ENCODE measurements around the gene DTX3. TPM values are rescaled to one million over a fixed set of nuclear protein-coding genes. Genes with fewer than 3 reads are reported as not detected.

DTX3 gene
- total RNA-seq, 1 donor from 2014 or later = 65.5 TPM

DNA sequence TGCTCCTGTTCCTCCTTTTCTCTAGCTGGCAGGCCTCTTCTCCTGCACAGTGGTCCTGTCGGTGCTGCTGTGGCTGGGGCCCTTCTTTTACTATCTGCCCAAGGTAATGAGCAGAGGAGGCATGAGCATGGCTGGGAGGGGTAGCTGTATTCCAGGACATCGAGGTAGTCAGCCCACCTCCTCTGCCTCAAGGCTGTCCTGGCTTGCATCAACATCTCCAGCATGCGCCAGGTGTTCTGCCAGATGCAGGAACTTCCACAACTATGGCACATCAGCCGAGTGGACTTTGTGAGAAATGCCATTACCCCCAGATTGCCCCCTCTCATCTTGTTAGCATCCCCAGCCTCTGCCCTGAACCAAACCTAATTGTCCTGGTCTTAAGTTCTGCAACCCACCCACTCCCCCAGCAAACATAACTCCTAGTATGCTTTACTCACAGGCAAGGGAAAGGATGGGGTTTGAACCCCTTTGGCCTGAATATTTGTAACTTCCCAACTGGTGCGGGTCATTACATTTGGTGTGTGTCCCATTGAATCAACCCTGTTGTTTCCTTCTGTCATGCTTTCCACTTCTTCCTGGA, 19.3 kb downstream of the DTX3 start:
- Mint-ChIP-seq H3K27ac (no peak overlapping the region), H3K9me3 (no peaks in the 10 kb centered on the region), H3K27me3 (peaks cover 96% of the 10 kb centered on the region), H3K4me3 (peak overlapping the region; percentile 7), H3K36me3 (peaks cover 7% of the 10 kb centered on the region), H3K4me1 (ENCODE audit: unreplicated experiment) (peaks cover 13% of the 10 kb centered on the region)
- DNase-seq (ENCODE audit: extremely low spot score, unreplicated experiment) = no peak
- TF ChIP-seq, protein P1, sequence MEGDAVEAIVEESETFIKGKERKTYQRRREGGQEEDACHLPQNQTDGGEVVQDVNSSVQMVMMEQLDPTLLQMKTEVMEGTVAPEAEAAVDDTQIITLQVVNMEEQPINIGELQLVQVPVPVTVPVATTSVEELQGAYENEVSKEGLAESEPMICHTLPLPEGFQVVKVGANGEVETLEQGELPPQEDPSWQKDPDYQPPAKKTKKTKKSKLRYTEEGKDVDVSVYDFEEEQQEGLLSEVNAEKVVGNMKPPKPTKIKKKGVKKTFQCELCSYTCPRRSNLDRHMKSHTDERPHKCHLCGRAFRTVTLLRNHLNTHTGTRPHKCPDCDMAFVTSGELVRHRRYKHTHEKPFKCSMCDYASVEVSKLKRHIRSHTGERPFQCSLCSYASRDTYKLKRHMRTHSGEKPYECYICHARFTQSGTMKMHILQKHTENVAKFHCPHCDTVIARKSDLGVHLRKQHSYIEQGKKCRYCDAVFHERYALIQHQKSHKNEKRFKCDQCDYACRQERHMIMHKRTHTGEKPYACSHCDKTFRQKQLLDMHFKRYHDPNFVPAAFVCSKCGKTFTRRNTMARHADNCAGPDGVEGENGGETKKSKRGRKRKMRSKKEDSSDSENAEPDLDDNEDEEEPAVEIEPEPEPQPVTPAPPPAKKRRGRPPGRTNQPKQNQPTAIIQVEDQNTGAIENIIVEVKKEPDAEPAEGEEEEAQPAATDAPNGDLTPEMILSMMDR (conservative IDR thresholded peaks at IDR 0.05) = no peak

DNA sequence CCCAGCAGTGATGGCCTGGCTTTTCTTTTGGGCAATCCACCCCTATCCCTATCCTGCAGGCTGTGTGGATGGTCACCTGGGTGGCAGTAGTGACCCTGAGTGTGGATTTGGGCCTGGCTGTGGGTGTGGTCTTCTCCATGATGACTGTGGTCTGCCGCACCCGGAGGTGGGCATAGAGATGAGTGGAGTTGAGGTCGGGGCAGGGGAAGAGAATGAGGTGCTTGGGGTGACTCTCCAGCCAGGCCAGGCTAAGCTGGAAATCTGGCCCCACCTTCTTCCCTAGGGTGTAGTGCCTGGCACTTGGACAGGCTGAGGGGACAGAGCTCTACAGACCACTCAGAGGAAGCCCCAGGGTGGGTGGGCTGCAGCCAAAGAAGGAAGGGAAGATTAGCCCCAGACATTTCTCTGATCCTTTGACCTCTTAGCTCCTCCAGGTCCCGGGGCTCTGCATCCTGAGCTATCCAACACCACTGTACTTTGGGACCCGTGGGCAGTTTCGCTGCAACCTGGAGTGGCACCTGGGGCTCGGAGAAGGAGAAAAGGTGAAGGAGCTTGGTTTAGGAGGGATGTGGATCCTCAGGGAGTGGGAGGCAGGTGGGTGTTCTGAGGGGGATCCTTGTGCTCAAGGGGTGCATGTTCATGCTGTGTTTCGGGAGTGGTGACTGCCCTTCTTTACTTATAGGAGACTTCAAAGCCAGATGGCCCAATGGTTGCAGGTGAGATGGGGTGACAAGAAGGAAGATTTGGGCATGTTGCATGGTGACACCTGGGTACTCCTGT, 20.0 kb downstream of the DTX3 start:
- Mint-ChIP-seq H3K4me1 (ENCODE audit: unreplicated experiment) (peaks cover 9% of the 10 kb centered on the region), H3K27me3 (peaks cover 96% of the 10 kb centered on the region), H3K27ac (no peak overlapping the region), H3K9me3 (no peaks in the 10 kb centered on the region), H3K4me3 (peak overlapping the region; percentile 7), H3K36me3 (peaks cover 3% of the 10 kb centered on the region)
- no peak for DNase-seq (ENCODE audit: extremely low spot score, unreplicated experiment)
- TF ChIP-seq, protein P1 (conservative IDR thresholded peaks at IDR 0.05) = no peak

DNA sequence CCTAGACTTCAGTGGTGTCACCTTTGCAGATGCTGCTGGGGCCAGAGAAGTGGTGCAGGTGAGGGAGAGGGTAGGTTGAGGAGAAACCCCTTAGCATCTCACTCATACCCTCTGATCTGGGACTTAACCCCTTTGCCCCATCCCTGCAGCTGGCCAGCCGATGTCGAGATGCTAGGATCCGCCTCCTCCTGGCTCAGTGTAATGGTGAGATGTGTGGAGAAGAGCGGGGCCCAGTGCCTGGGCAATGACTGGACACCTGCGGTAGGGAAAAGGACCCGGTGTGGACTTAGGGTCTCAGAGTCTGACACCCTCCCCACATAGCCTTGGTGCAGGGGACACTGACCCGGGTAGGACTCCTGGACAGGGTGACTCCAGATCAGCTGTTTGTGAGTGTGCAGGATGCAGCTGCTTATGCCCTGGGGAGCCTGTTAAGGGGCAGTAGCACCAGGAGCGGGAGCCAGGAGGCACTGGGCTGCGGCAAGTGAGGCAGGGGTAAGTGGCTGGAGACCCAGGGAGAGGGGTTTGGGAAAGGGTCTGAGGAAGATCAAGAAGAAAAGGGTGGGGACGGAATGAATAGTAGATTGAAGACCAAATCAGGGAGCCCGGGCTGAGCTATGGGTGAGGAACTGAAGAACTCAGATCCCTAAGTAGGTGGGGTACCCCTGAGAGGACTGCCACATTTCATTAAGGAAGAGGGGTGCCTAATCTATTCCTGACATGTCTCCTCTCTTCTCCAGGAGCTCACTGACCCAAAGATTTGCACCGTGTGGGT, 20.8 kb downstream of the DTX3 start:
- H3K27me3 Mint-ChIP-seq = peaks cover 96% of the 10 kb centered on the region

DNA sequence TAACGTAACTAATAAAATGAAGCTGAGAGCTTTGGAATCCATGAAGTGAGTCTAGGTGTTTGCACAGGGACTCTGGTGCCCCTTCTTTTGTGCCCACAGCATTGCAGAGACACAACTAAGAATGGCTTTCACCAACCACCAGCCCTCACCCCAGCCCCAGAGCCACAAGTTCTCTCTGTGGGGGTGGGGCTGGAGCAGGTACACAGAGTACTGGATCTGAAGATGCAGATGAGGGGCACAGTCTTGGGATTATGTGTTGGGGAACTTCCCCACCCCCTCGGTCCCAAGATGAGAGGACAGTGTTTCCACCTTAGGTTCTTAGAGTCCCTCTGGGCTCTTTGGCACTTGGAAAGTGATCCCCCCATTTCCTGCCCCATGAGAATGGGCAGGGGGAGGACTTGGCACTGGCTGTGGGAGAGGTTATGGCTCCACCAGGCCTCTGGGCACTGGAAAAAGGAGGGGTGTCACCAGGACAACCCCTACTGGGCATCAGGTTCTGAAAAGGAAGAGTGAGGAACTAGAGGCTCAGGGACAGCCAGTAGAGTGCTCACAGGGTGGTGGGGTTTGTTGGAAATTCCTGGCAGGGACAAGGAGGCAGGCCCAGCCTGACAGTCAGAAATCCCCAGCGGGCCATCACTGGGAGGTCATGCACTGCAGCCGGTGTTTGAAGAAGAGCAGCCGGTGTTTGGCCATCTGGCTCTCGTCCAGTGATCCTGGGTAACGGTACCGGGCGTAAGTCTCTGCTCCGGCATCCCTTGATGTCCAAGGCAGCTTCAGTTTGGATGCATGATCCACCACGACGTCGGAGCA, 21.7 kb downstream of the DTX3 start:
- H3K9me3 Mint-ChIP-seq = no peaks in the 10 kb centered on the region
- peaks cover 96% of the 10 kb centered on the region for H3K27me3 Mint-ChIP-seq
- H3K4me1 Mint-ChIP-seq (ENCODE audit: unreplicated experiment) = peaks cover 6% of the 10 kb centered on the region
- TF ChIP-seq, protein P1 (conservative IDR thresholded peaks at IDR 0.05) = no peak
- no peak for DNase-seq (ENCODE audit: extremely low spot score, unreplicated experiment)
- no peak overlapping the region for H3K4me3 Mint-ChIP-seq
- H3K36me3 Mint-ChIP-seq = peaks cover 3% of the 10 kb centered on the region
- H3K27ac Mint-ChIP-seq = no peak overlapping the region

More for the DNA sequence above, 20.8 kb downstream of the DTX3 start:
- Mint-ChIP-seq H3K9me3 (no peaks in the 10 kb centered on the region), H3K36me3 (peaks cover 3% of the 10 kb centered on the region), H3K27ac (no peak overlapping the region), H3K4me3 (no peak overlapping the region), H3K4me1 (ENCODE audit: unreplicated experiment) (peaks cover 9% of the 10 kb centered on the region)
- TF ChIP-seq, protein P1 (conservative IDR thresholded peaks at IDR 0.05) = no peak
- DNase-seq (ENCODE audit: extremely low spot score, unreplicated experiment) = no peak

DNA sequence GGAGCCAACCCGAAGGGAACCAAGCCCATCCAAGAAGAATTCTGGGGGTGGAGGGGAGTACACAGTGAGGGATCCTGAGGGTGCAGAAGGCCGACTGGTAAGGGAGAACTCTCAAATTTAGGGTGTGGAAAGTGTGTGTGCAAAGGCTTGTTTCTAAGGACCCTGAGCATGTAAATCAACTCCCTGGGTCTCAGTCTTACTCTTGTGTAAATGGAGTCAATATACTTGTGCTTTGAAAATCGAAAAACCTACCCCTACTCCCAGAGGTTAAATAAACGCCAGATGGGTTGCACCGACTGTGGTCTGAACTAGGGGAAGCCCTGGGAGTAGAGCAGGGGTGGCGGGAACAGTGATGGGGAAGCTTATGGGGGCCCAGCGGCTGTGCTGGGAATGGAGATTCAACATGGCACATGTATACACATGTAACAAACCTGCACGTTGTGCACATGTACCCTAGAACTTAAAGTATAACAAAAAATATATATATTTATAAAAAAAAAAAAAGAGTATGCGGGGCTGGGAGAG, 22.4 kb downstream of the DTX3 start:
- TF ChIP-seq, protein P1 (conservative IDR thresholded peaks at IDR 0.05) = no peak
- Mint-ChIP-seq H3K27me3 (peaks cover 94% of the 10 kb centered on the region), H3K9me3 (no peaks in the 10 kb centered on the region), H3K4me3 (no peak overlapping the region), H3K4me1 (ENCODE audit: unreplicated experiment) (peaks cover 3% of the 10 kb centered on the region), H3K36me3 (peaks cover 3% of the 10 kb centered on the region), H3K27ac (no peak overlapping the region)
- no peak for DNase-seq (ENCODE audit: extremely low spot score, unreplicated experiment)

Data from type B pancreatic cell (in vitro differentiated cells).